NCI-H460 (cell line): ENCODE data around the gene MTCL1. TPM values are rescaled to one million over a fixed set of nuclear protein-coding genes. Genes with fewer than 3 reads are reported as not detected.

Source experiments
- DNase-seq: peaks from one replicate; pipeline ENCODE4 v3.0.0-alpha.2; 2016; ENCODE audit warnings: low read depth; ENCODE audit errors: extremely low read depth
- total RNA-seq: library from RNA; depleted of rRNA; stranded (reverse); fragments of >200 nt; shearing (Covaris generic); gene quantifications from 2 replicates; pipeline ENCODE4 v1.2.3, GENCODE V29; 2014

The MTCL1 gene
- total RNA-seq, 1 experiment from 2014 or later = 27.0 TPM

- no peak for DNase-seq
Observed at GRCh38 chr18:8854550-8854949, 149.2 kb downstream of the MTCL1 start.

- DNase-seq = no peak
Observed at GRCh38 chr18:8854962-8855361, 149.6 kb downstream of the MTCL1 start.

GRCh38 chr18:8856212-8856611 lies 150.9 kb downstream of the MTCL1 start:
- DNase-seq = no peak

- DNase-seq = no peak
Observed at GRCh38 chr18:8856769-8857393, 151.5 kb downstream of the MTCL1 start.

GRCh38 chr18:8857806-8858205 lies 152.4 kb downstream of the MTCL1 start:
- DNase-seq = no peak

- peak; percentile 86 for DNase-seq
Observed at GRCh38 chr18:8858888-8859511, 153.6 kb downstream of the MTCL1 start.

GRCh38 chr18:8860845-8861642 lies 155.7 kb downstream of the MTCL1 start:
- no peak for DNase-seq

- DNase-seq = no peak
Observed at GRCh38 chr18:8863427-8863826, 158.1 kb downstream of the MTCL1 start.

- no peak for DNase-seq
Observed at GRCh38 chr18:8865934-8866333, 160.6 kb downstream of the MTCL1 start.

GRCh38 chr18:8866679-8867078 lies 161.3 kb downstream of the MTCL1 start:
- DNase-seq = no peak

GRCh38 chr18:8868276-8868675 lies 162.9 kb downstream of the MTCL1 start:
- DNase-seq = no peak

- no peak for DNase-seq
Observed at GRCh38 chr18:8868779-8869415, 163.5 kb downstream of the MTCL1 start.

GRCh38 chr18:8869696-8870095 lies 164.3 kb downstream of the MTCL1 start:
- DNase-seq = no peak

GRCh38 chr18:8870528-8870927 lies 165.2 kb downstream of the MTCL1 start:
- no peak for DNase-seq

- no peak for DNase-seq
Observed at GRCh38 chr18:8871489-8871888, 166.1 kb downstream of the MTCL1 start.

- no peak for DNase-seq
Observed at GRCh38 chr18:8874872-8875271, 169.5 kb downstream of the MTCL1 start.

- DNase-seq = no peak
Observed at GRCh38 chr18:8876887-8877286, 171.5 kb downstream of the MTCL1 start.

GRCh38 chr18:8881103-8881502 lies 175.7 kb downstream of the MTCL1 start:
- no peak for DNase-seq
